NCI-H1436 (cell line): Measurements from ENCODE around the gene RAB40B.
"Not testable (repeated sequence)": the region's sequence is repeated elsewhere in the genome, so short reads cannot be mapped to it uniquely, and the experiment has no call there.

ENCODE experiments used
- DNase-seq: peaks from one replicate; lab custom pipeline; 2025; lab: John Stamatoyannopoulos, UW

RAB40B gene, protein sequence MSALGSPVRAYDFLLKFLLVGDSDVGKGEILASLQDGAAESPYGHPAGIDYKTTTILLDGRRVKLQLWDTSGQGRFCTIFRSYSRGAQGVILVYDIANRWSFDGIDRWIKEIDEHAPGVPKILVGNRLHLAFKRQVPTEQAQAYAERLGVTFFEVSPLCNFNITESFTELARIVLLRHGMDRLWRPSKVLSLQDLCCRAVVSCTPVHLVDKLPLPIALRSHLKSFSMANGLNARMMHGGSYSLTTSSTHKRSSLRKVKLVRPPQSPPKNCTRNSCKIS

DNA sequence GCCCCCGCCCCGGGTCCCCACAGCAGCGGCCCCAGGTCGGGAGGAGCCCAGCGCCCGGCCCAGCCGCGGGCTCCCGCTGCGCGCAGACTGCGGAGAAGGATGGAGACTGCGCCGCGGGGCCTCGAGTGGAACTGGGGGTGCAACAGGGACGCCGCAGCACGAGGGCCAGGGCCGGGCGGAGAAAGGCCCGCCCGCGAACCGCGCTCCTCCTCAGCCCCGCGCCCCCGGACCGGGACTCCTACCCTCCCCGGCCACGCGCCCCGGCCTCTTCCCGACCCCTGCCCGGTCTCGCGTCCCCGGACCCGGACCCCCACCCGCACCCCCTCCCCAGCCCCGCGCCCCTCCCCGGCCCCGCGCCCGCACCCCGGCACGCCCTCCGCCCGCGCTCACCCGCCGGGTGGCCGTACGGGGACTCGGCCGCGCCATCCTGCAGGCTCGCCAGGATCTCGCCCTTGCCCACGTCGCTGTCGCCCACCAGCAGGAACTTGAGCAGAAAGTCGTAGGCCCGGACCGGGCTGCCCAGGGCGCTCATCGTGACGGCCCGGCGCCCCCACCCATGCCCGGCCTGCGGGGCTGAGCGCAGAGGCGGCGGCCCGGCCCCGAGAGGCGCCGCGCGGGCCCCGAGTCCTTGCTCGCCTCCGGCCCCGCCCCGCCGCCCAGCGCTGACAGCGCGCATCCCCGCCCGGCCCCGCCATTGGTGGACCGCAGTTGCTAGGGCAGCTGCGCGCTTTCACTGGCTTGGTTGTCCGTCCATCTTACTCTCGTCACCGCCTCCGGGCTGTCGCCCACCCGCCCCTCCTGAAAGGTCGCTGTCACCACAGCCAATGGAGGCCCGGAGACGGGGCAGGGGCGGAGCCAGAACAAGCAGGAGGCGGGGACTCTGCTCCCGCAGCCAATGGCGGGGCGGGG, at the start of gene RAB40B:
Gene RAB40B, minus strand, starts transcription at position 634 of the 909 bp plus-strand sequence. Its CDS starts 102 bp downstream, at position 532.
- DNase-seq, result peak; percentile 99

DNA sequence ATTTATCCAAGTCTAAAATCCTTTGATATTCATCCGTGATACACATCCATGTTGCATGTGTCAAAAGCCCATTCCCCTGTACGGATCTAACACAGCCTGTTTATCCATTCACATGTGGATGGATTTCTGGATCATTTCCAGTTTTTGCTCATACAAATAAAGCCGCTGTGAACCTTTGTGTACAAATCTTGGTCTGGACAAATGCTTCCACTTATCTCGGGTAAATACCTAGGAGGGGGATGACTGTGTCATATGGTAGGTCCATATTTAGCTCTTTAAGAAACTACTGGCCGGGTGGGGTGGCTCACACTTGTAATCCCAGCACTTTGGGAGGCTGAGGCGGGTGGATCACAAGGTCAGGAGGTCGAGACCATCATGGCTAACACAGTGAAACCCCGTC, 47.0 kb upstream of the RAB40B start:
- no peak for DNase-seq

DNA sequence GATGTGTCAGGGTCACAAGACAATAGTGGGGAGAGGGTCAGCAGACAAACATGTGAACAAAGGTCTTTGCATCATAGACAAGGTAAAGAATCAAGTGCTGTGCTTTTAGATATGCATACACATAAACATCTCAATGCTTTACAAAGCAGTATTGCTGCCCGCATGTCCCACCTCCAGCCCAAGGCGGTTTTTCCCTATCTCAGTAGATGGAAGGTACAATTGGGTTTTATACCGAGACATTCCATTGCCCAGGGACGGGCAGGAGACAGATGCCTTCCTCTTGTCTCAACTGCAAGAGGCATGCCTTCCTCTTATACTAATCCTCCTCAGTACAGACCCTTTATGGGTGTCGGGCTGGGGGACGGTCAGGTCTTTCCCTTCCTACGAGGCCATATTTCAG, 46.2 kb upstream of the RAB40B start:
- not testable (repeated sequence) for DNase-seq

DNA sequence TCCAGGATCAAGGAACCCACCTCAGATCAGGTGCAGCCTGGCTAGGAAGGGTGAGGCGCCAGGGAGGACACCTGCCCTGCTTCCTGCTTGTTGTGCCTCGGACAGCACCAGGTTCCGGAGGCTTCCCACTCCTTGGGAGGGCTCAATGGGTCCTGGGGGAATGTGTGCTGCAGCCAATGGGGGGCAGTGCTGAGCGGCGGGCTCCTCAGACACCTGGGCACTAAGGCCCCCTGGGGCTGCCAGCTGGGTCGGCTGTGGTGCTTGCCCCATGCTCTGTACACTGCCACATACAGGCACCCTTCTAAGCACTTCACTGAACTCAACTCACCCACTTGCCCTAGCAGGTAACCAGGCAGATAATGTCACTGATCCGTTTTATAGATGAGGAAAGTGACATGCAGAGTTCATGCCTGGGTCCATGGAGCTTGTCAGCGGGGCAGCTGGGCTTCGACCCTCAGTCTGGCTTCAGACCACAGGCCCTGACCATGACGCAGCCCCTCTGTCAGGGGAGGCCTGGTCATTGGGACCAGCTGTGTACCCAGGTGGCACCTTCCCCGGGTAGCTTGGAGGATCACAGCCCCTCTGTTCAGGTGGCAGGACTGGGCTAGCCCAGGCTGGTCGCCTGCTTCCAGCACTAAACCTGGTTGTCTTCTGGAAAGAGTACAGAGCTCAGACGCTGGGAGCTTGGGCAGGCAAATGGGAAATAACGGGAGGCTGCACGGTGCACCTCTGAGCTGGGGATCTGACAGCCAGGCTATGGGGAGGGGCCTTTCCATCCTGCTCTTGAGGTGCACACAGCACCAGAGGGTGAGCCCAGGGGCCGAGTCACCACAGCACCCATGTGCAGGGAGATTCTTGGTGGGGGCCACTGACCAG, 45.1 kb upstream of the RAB40B start:
- no peak for DNase-seq

DNA sequence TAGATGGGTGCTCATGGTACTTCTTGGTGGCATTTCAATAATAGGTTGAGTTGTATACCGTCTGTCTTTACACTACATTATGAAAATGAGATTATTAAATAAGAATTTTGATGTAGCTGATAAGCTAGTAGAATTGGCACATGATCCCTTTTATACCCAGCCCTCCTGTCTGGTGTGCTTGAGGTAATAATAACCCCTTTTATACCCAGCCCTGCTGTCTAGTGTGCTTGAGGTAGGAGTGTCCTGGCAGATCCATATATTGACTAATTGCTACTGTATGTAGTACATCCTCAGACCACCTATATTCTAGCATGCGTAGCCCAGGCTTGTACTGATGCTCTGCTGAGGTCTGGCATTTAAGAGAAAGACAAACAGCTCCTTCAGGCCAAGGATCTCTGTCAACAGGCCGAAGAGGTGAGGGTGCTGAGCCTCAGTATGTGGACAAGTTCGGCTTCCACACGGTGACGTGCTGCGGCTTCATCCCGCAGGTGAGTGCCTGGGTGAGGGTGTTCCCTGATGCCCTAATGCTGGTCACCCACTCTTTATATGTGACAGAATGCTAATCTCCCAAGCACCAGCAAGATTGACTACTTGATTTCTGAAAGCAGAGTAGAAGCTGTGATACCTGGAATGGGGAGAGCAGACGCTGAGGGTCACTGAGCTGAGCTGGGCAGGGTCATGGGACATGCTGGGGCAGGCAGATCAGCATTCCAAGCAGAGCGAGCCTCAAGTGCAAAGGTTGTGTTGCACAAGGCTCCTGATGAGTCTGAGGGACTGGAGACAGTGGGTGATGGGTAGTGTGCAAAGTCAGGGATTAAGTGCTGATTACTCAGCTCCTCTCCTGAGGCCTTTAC, 42.6 kb upstream of the RAB40B start:
- peak; percentile 17 for DNase-seq

DNA sequence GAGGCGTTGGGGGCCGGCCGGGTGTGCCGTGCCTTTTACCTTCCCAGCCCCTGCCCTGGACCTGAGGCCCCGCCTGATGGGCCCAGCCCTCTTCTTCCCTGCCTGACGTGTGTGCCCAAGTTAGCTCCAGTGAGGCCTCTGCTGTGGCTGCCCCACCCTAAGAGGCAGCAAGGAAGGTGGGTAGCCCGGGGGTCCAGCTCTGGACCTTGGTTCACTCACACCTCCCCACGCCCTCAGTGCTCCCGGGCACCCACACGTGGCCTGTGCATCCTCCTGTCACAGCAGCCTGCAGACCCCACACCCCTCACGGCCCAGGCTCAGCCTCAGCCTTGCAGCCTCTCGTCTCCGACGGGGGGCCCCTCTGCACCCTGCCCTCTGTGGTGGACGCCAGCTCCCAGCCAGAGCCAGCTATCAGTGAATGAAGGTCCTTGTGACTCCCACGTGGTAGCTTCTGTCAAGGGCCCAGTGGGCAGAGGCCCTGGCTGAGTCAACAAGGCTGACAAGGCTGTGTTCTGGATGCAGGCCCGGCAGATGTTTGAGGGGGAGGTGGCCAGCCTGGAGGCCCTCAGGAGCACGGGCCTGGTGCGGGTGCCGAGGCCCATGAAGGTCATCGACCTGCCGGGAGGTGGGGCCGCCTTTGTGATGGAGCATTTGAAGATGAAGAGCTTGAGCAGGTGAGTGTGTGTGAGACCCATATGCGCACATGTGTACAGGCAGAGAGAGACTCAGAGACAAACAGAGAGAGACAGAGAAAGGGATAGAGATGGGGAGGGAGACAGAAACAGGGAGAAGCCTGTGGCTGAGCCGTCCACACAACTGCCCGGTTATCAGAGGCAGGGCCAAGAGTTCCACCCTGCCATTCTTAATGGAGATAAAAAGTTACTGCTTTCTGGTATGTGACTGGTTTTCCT, 39.7 kb upstream of the RAB40B start:
- no peak for DNase-seq

DNA sequence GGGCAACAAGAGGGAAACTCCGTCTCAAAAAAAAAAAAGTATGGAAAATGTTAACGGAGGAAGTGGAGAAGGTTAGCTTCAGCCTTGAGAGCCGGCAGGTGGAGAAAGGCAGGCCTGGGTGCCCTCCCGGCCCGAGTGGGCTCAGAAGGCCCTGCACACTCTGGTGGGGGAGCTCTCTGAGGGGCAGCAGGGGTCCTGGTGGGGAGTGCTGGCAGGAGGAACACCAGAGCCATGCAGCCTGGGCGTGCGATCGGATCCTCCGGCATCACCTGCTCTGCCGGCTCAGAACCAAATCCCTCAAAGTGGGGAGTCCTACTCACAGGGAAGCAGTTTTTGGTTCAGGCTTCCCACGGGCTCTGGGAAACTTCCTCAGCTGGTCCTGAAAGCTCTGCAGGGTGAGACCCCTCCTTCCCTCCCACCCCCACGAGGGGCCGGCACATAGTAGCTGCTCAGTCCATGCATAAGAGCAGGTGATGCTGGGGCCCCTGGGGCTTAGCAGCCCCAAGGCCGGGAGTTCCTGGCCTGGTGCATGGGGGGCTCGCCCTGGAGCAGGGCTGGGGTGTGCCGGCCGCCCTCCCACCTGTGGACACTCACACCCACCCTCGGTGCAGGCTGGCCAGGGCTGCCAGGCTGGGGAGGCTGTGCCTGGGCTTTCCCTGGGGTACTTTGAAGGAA, 38.1 kb upstream of the RAB40B start:
- DNase-seq, result no peak

DNA sequence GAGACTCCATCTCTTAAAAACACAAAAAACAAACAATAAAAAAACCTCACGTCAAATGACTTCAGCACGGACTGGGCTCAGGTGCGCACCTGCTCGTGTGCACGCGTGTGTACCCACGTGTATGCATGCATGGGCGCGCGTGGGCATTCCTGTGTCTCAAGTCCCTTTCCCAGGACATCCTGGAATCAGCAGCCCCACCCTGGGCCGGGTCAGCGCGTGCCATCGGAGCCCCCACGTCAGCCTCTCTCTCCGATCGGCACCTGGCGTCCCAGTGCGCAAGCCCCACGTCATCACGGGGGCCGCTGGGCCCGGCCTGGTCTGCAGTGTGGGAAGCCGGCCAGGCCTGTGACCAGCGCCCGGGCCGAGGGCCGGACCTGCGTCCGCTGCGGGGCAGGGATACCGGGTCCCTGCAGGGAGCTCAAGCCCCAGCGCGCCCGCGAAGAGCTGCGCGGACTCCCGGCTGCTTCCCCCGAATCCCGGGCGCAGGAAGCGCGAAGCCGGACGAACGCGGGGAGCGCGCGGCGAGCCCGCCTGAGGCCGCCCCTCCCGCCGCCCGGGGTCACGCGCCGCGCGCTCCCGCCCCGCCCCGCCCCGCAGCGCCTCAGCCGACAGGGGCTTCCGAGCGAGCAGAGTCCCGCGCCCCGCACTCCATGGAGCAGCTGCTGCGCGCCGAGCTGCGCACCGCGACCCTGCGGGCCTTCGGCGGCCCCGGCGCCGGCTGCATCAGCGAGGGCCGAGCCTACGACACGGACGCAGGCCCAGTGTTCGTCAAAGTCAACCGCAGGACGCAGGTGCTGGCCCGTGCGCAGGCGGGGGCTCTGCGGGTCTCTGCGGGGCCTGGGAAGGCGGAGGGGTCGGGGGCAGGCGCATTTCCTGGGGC, 36.7 kb upstream of the RAB40B start, which contains the start of gene FN3K:
Gene FN3K, plus strand, starts transcription at position 629 of the 880 bp plus-strand sequence. Its CDS starts 22 bp downstream, at position 651.
- peak; percentile 65 for DNase-seq

DNA sequence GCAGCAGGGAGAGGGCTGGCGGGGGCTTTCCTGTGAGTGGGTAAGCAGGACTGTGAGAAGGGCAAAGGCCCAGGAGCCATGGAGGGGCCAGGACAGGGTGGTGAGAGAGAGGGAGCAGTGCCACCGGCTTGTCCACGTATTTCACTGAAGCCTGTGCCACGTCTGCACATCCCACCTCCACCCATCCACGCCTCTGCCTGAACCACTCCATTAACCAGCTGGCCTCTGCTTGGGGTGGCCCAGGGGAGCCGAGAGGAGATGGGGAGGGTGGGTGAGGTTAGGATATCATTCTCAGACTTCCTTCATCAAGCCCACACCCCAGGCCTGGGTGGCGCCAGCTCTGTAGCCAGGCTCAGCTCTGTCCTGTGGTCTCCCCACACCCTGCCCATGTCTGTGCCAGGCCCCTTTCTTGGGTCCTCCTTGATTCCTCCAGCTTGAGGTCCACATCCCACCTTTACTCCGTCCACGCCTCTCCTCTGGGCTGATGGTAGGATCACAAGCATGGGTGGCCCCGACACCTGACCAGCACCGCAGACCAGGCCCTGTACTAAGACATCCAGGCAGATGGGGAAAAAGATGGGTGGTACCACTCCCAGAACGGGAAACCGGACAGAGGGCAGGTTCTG, 33.7 kb upstream of the RAB40B start:
- DNase-seq, result no peak

DNA sequence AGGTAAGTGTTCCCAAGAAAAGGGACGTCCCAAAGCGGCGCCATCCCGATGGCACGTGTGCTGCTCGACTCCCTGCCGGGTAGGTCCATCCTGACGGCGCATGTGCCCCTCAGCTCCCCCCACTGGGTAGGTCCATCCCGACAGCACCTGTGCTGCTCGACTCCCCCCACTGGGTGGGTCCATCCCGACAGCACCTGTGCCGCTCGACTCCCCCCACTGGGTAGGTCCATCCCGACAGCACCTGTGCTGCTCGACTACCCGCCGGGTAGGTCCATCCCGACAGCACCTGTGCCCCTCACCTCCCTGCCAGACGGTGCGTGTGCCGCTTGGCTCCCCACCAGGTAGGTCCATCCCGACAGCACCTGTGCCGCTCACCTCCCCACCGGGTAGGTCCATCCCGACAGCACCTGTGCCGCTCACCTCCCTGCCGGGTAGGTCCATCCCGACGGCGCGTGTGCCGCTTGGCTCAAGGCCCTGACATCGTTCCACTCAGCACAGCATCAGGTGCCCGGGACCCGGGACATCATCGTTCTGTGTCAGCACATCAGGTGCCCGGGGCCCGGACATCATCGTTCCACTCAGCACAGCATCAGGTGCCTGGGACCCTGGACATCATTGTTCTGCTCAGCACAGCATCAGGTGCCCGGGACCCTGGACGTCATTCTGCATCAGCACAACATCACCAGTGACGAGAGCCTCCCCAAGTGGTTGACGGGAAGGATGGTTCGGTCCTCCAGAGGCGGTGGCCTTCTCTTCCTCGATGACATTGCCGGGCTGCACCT, 31.2 kb upstream of the RAB40B start:
- no peak for DNase-seq

DNA sequence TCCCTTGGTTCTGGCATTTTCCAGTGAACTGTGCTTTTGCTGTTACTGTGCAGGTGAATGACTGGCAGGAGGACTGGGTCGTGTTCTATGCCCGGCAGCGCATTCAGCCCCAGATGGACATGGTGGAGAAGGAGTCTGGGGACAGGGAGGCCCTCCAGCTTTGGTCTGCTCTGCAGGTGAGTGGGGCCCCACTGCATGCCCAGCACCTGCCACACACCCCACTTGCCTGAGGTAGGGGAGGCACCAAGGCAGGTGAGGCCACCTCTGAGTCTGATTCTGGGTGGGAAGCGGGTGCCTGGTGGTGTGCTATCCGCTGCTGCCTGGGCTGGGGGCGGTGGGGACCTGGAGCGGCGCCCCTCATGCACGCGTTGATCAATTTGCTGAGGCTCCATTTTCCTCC, 27.9 kb upstream of the RAB40B start:
- DNase-seq, result no peak

DNA sequence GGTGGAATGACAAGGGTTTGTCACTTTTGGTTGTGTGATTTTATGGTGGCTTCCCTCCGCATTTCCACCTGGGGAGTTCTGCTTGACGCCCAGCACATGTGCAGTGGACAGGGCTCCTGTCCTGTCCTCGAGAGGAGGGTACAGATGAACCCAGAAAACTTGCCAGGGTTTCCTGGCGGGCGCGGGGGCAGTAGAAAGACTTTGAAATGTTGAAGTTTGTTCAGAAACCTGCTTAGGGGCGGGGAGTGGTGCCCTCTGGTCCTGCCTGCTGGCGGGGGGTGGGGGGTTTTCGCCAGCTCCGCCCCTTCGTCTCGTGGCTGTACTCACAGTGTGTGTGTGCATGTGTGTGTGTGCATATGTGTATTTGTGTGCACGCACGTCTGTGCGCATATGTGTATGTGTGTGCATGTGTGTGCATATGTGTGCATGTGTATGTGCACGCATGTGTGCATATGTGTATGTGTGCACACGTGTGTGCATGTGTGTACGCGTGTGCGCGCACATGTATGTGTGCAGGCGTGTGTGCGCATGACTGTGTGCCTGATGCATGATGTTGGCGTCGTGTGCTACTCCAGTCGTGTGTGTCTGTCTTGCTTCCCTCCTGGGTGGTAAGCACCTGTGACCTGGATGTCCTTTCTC, 24.8 kb upstream of the RAB40B start:
- no peak for DNase-seq

DNA sequence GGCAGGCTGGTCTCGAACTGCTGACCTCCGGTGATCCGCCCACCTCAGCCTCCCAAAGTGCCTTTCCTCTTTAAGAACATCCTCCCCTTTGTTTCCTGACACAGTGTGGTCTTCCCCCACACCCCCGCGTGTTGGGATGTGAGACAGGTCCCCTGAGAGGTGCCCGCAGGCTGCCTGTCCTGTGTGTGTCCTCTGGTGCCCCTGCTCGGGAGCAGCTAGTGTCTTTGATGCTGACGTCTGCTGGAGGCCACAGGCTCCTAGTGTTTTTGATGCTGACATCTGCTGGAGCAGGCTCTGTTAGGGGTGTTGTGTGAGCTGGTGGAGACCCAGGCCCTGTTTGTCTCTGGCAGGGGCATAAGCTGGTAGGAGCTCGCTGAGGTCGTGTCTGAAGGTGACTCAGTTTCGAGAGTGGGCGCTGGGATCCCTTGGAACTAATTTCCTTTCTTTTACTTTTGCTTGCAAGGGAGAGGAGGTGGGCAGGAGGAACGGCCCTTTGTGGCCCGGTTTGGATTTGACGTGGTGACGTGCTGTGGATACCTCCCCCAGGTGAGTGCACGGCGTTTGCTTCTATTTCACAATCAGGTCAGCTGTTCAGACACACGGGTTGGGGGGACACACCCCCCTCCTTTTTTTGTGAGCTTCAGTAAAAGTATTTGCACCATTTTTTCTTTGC, 24.0 kb upstream of the RAB40B start:
- no peak for DNase-seq

DNA sequence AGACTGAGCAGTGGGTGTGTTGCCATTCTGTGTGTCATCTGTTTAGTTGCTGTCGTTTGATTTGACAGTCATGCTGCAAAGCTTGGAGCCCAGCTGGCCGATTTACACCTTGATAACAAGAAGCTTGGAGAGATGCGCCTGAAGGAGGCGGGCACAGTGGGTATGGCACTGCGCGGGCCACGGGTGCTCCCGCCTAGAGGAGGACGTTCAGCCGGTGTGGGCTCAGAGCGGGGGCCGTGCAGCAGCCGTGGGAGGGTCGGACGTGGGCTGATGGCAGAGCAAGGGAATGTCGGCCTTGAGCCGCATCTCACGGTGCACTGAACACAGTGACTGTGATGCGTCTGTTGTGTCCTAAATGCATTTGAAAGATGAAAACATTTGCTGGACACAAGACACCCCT, 21.7 kb upstream of the RAB40B start:
- no peak for DNase-seq

DNA sequence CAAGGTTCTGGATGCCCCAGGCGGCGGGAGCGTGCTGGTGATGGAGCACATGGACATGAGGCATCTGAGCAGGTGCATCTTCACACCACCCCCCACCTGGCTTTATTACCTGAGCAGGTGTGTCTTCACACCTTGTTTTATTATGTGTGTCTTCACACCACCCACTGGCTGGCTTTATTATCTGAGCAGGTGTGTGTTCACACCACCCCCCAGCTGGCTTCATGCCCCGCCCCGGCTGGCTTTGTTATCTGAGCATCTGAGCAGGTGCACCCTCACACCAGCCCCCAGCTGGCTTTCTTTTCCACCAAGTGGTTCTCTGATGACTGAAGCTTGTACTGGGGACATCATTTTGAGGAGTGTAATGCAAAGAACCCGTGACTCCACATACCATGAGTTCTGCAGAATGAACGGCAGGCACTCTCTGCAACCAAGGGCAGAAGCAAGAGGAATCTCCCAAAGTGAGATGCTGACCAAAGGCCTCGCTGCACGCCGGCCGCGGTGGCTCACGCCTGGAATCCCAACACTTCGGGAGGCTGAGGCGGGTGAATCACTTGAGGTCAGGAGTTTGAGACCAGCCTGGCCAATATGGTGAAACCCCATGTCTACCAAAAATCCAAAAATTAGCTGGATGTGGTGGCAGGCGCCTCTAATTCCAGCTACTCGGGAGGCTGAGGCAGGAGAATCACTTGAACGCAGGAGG, 20.6 kb upstream of the RAB40B start:
- no peak for DNase-seq
